Right lobe of liver (tissue), 4 donors: ENCODE results near the gene COL25A1.

Experiments
- POLR2A ChIP-seq: fragments of 450-650 bp; IDR thresholded peaks from one replicate; pipeline ENCODE4 v1.6.1; 2017; ENCODE audit warnings: antibody characterized with exemption, mild to moderate bottlenecking
- TF ChIP-seq, protein P1 (sequence below), 4 donors: fragments of 200-600 bp in 3 of 4; fragments of 450-650 bp in 1 of 4; IDR thresholded peaks; one replicate each; pipeline versions ENCODE4 v1.5.1 to v1.8.0; 2016 to 2022; ENCODE audit warnings: antibody characterized with exemption in 4 of 4, mild to moderate bottlenecking in 2 of 4
- donor health status: DM: no; HTN: no; CAD: no.
- donor health status: DM: no; HTN: no; CAD: no.
- donor health status: DM: no; HTN: yes; CAD: no.

DNA sequence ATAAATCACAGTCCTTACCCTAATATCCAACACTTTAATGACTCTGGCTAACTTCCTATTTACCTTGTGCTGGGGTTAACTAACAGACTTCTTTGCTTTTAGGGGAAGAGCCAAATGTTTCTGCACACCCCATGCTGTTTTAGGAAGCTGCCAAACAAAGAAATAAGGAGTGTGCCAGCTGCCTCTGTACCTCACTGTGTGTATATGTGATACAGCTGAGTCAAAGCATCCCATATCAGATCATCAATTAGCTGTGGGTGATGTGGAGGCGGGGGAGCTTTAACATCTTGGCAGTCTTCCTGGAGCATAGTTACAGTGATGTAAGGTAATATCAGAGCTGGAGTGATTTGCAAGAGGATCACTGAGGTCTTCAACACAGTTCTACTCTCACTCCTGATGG lies 95.4 kb downstream of the COL25A1 start:
- TF ChIP-seq, protein P1, sequence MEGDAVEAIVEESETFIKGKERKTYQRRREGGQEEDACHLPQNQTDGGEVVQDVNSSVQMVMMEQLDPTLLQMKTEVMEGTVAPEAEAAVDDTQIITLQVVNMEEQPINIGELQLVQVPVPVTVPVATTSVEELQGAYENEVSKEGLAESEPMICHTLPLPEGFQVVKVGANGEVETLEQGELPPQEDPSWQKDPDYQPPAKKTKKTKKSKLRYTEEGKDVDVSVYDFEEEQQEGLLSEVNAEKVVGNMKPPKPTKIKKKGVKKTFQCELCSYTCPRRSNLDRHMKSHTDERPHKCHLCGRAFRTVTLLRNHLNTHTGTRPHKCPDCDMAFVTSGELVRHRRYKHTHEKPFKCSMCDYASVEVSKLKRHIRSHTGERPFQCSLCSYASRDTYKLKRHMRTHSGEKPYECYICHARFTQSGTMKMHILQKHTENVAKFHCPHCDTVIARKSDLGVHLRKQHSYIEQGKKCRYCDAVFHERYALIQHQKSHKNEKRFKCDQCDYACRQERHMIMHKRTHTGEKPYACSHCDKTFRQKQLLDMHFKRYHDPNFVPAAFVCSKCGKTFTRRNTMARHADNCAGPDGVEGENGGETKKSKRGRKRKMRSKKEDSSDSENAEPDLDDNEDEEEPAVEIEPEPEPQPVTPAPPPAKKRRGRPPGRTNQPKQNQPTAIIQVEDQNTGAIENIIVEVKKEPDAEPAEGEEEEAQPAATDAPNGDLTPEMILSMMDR (IDR thresholded peaks at IDR 0.05): no peak
- TF ChIP-seq POLR2A: no peak
